Measurements from ENCODE around the gene CAMKK1.

- TF ChIP-seq TAF1 (IDR thresholded peaks at IDR 0.05; ENCODE audit: low read depth, low read length) (no peak), POLR2A (IDR thresholded peaks at IDR 0.05; ENCODE audit: low read depth, low read length) (no peak)
Observed at GRCh38 chr17:3836551-3836950, 56.3 kb downstream of the CAMKK1 start.

Data from GM12891 (cell line).